CD4-positive, alpha-beta T cell treated with Interleukin-15 for 4 hours (primary cell): ENCODE data around the gene DHRS12.

Experiments used
- DNase-seq: peaks from one replicate; pipeline ENCODE4 v3.0.0-alpha.2; 2020; ENCODE audit warnings: low spot score

The DHRS12 gene, protein sequence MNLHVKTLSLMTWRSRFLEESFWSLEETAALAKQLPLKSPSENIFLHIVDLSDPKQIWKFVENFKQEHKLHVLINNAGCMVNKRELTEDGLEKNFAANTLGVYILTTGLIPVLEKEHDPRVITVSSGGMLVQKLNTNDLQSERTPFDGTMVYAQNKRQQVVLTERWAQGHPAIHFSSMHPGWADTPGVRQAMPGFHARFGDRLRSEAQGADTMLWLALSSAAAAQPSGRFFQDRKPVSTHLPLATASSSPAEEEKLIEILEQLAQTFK

GRCh38 chr13:51803422-51804294 is at the start of gene DHRS12:
DHRS12 (minus strand) TSS chr13:51804163; CDS start chr13:51799659, 4,504 bp downstream.
- DNase-seq = peak; percentile 87

GRCh38 chr13:51849145-51850101 is 45.5 kb upstream of the DHRS12 start:
- DNase-seq = no peak

DNA sequence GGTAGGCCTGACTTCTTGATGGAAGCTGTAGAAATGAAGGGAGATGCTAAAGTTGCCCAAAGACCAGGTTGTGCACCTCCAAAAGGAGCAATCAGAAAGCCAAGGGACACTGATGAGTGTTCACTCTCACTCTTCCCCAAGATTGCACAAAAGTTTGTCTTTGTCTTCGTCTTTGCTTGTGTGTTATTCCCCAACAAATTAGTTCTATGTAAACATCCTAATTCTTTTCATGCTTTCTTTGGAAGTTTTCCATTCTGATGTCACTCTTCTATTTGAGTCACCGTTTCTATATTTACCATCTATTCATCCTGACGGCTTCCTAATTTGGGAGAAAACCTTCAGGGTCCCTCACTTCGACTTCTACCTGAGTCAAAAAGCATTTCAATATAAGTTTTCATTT is 44.7 kb upstream of the DHRS12 start:
- no peak for DNase-seq

GRCh38 chr13:51846756-51847155 is 42.8 kb upstream of the DHRS12 start:
- no peak for DNase-seq

DNA sequence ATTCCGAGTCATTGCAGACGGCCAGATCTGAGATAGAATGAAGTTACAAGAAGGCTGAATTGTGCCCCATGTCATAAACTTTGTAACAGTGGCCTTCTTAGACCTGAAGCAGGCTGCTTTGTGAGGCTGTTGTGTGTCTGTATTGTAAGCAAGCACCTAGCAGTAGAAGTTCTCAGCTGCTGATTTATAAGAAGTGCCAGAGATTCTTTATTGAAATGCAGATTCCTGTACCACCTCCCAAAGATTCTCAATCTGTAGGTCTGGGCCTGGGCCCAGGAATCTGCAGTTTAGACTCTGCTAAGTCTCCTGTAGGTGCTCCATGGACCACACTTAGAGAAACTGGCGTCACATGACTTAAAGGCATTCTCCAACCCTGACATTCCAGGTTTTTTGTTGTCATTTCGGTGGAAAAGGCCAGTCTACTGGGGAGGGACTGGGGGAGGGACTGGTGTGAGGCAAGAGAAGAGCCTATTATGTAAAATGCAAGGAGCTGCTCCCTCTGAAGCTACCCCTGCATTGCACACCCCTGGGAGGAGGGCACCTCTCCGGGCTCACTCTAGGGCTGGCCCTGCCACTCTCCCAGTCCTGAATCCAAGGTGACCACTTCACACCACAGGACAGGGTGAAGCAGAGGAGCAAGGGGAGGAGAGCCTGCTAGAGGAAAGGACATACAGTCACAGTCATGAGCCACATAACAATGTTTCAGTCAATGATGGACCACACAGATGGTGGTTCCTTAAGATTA is 41.8 kb upstream of the DHRS12 start:
- no peak for DNase-seq

DNA sequence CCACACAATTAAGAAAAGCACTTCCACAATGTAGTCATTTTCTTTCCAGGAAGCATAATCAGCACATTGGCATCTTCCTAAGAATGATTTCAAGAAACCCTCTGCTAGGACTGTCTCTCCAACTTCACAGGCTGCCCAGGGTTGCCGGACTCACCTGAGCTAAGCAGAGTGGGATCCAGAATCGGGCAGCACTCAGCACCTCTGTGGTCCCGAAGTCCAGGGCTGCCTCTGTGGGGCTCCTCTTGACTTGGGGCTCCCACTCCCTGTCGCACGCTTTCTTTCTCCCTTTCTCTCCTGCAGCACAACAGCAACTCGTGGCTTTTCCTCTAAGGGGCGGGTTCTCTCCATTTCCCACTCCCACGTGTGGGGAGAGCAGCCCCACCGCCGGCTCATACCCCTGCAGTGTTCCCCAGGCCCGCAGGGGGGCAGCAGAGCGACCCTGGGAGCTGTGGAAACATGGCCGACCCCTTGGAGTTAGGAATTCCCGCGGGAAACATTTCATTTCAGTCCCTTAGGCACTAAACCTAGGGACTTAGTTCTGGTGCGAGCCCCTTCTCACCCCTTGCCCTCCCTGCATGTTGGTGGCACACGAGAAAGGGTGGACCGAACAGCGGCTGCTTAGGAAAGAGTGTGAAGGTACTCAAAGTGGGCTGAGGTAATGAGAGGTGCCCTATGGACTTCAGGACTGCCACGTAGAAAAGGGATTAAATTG is 41.1 kb upstream of the DHRS12 start, which contains the start of gene TMEM272:
Gene TMEM272 (minus strand): TSS at position 316 of the 712 bp plus-strand sequence. CDS start 6,647 bp downstream, outside the sequence.
- DNase-seq = peak; percentile 39

GRCh38 chr13:51843529-51843928 is 39.6 kb upstream of the DHRS12 start:
- DNase-seq = no peak

DNA sequence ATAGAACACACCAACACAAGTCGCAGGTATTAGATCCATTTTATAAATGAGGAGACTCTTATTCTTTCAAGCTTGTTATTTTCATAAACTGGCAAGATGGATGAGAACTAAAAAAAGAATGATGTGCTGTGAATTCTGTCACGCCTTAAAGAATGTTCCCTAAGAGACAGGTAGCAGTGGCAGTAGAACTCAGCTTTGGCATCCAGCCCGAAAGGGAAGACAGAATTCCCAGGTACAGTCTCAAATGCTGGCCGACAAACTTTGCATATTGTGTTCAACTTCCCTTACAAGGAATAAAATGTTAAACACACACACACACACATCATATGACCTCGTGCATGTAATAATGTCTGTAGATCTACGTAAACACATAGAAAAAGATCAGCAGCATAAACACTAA is 37.8 kb upstream of the DHRS12 start:
- no peak for DNase-seq

GRCh38 chr13:51840917-51841316 is 37.0 kb upstream of the DHRS12 start:
- no peak for DNase-seq

DNA sequence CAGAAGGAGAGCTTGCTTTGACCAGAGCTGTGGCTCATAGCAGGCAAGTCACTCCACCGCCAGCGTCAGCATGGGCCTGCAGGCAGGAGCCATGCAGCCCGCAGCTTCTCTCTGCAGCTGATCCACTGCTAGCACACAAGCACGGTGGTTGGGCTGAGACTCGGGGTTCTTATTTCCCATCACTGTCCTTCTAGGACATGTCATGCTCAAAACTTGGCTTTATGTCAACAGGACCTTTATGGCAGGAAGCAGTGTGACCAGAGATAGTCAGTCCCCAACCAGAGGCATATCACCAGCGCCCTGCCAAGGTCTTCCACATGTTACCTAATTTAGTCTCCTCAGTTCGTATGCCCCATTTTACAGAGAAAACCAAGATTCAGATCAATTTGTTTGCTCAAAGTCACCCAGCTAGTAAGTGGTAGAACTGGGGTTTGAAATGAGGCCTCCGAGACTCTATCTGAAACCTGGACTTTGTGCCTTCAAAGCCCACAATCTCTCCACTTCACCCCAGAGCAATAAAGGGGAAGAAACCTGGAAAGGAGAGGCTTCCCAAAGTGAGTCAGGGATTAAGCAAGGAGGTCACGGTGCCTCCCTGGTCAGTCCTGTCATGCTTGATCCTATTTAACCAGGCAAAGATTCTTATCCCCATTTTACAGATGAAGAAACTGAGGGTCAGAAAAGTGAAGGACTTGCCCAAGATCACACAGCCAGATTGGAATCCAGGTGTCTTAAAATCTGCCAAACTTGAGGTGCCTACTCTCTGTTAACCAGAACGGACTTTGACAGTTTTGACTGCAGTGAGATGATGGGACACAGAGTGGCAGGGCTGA is 36.0 kb upstream of the DHRS12 start:
- no peak for DNase-seq

DNA sequence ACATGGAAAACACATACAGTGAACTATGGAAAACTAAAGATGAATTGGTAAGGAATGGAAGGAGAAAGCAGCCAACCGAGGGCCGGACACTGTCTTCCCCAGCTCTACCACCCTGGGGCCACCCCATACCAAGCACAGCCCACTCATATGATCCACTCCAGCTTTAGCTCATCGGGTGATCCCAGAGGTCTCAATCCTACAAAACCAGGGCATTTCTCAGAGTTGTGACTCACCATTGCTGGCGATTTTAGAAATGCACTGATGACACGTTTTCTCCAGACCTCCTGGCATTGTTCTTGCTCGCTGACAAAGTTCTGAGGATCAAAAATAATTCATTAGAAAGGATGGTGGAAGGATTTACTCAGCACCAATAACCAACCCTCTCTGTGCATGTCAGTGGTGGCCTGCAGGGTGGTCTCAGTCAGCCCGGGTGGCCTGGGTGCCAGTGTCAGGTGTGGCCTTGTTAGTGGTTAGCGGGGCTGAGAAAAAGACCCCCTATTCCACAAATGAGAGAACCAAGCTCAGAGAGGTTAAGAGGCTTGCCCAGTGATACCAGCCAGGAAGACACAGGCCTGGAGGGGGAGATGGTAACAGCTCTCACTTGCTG is 34.4 kb upstream of the DHRS12 start:
- no peak for DNase-seq

DNA sequence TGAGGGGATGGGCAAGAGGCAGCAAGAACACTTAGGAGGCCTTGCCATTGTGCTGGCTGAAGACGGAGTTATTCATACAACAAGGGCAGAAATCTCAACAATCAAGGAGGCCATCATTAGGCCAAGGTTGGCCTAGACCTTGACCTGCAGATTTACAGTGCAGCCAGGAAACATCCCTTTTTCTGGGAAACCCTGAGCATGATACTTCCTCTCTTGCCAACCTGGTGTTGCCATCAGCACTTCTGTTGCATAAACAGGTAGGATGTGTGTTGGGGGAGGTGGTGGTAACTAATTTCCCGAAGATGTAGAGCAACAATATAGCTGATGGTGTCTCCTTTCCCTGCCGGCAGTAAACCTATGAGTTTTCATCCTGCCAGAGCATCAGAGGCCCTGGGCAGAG is 33.1 kb upstream of the DHRS12 start:
- no peak for DNase-seq

- no peak for DNase-seq
Measured at GRCh38 chr13:51834581-51835171, 30.7 kb upstream of the DHRS12 start.

DNA sequence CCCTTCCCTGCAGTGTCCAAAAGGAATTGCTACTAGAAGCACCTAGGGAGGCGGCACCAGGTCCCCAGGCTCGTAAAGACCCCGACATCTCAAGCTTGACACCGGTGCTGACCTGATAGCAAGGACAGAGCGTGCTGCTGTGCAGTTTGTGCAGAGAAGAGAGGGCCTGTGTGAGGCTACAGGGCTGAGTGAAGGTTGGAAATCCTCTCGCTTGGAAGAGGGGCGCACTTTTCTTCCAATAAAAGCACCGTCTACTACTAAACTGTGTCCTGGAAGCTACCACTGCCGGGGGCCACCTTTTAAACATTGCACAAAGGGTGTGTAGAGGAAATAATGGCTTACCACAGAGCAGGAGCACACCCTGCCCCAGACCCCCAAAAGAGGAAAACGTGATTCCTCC is 30.0 kb upstream of the DHRS12 start:
- no peak for DNase-seq

GRCh38 chr13:51832471-51833152 is 28.6 kb upstream of the DHRS12 start:
- peak; percentile 73 for DNase-seq

DNA sequence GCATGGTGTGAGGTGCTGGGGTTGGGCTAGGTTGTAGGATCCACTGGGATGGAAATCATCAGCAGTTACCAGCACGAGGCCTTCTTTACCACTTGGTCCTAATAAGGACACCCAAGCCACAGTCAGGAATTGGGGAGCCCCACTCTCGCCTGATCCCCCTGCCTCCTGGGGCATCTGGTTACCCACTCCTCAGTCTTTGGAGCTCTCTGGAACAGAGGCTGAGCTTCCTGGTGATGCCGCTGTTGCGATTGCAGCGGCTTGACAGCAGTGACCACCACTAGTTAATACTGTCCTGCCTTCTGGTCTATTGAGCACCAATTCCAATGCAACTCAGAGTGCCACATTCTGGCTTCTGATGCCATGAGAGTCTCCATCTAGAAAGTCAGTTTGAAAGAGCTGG is 27.6 kb upstream of the DHRS12 start:
- no peak for DNase-seq

DNA sequence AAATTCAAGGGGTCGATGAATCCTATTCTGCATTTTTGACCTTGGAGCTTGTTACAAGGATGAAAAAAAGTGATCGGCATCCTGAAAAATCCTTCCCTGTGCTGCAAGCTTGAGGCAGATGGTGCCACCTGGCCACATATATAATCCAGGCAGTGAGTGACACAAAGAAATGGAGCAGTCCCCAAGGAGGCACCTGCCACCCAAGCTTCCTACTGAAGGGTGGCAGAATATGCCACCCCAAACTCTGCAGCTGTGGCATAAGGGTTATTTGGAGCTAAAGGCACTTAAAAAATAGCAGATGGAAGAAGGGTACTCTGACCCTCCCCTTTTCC is 25.6 kb upstream of the DHRS12 start:
- DNase-seq = no peak

GRCh38 chr13:51828730-51829567 is 25.0 kb upstream of the DHRS12 start:
- no peak for DNase-seq
